HG02884 (cell line): ENCODE results near the gene FMN1.

Experiments used
- ATAC-seq: cut with Tn5 transposase; IDR thresholded peaks from one replicate; pipeline ENCODE4 v1.9.1; 2021; ENCODE audit warnings: mild to moderate bottlenecking, moderate library complexity; ENCODE audit not compliant: unreplicated experiment

The FMN1 gene

GRCh38 chr15:33201491-33202231 is 7.1 kb upstream of the FMN1 start:
- peak; percentile 80 for ATAC-seq

GRCh38 chr15:33200903-33201302 is 6.4 kb upstream of the FMN1 start:
- no peak for ATAC-seq

- ATAC-seq = no peak
Measured at GRCh38 chr15:33200444-33200843, 5.9 kb upstream of the FMN1 start.

- ATAC-seq = no peak
Measured at GRCh38 chr15:33198541-33198940, 4.0 kb upstream of the FMN1 start.

GRCh38 chr15:33197636-33198035 is 3.1 kb upstream of the FMN1 start:
- ATAC-seq = no peak

- no peak for ATAC-seq
Measured at GRCh38 chr15:33194237-33194636, 277 bp downstream of the FMN1 start.

- ATAC-seq = no peak
Measured at GRCh38 chr15:33191591-33191990, 2.9 kb downstream of the FMN1 start.

- no peak for ATAC-seq
Measured at GRCh38 chr15:33190539-33190938, 4.0 kb downstream of the FMN1 start.

GRCh38 chr15:33188641-33189257 is 5.8 kb downstream of the FMN1 start:
- no peak for ATAC-seq

GRCh38 chr15:33188159-33188558 is 6.4 kb downstream of the FMN1 start:
- ATAC-seq = no peak

- no peak for ATAC-seq
Measured at GRCh38 chr15:33183334-33183733, 11.2 kb downstream of the FMN1 start.

GRCh38 chr15:33182926-33183325 is 11.6 kb downstream of the FMN1 start:
- no peak for ATAC-seq

GRCh38 chr15:33182278-33182905 is 12.1 kb downstream of the FMN1 start:
- no peak for ATAC-seq

- ATAC-seq = no peak
Measured at GRCh38 chr15:33179874-33180273, 14.6 kb downstream of the FMN1 start.

- no peak for ATAC-seq
Measured at GRCh38 chr15:33171202-33171601, 23.3 kb downstream of the FMN1 start.

GRCh38 chr15:33169625-33170024 is 24.9 kb downstream of the FMN1 start:
- ATAC-seq = no peak

- ATAC-seq = no peak
Measured at GRCh38 chr15:33168444-33168843, 26.1 kb downstream of the FMN1 start.

- no peak for ATAC-seq
Measured at GRCh38 chr15:33163816-33164215, 30.7 kb downstream of the FMN1 start.

- no peak for ATAC-seq
Measured at GRCh38 chr15:33161209-33161608, 33.3 kb downstream of the FMN1 start.

- no peak for ATAC-seq
Measured at GRCh38 chr15:33160581-33161165, 33.8 kb downstream of the FMN1 start.

- no peak for ATAC-seq
Measured at GRCh38 chr15:33159726-33160453, 34.6 kb downstream of the FMN1 start.
